Activated T-cell treated with anti-CD3 and anti-CD28 coated beads, Interleukin-2, amount 50 U/mL, for 24 hours (primary cell): Measurements from ENCODE around the gene INIP.
A peak's percentile ranks its signal among the peaks of the same experiment; 100 is the strongest.
"Not testable (repeated sequence)": the region's sequence is repeated elsewhere in the genome, so short reads cannot be mapped to it uniquely, and the experiment has no call there.

Source experiments
- DNase-seq: peaks from one replicate; pipeline ENCODE4 v3.0.0-alpha.2; 2020
- H3K27ac Mint-ChIP-seq: 2 replicates; pipeline ENCODE4 v1.8.0; 2020; ENCODE audit warnings: mild to moderate bottlenecking, mixed read lengths
- H3K27me3 Mint-ChIP-seq: 2 replicates; pipeline ENCODE4 v1.8.0; 2020; ENCODE audit warnings: mixed read lengths
- H3K36me3 Mint-ChIP-seq: 2 replicates; pipeline ENCODE4 v1.8.0; 2020; ENCODE audit warnings: low read depth, mixed read lengths
- H3K4me1 Mint-ChIP-seq: 2 replicates; pipeline ENCODE4 v1.8.0; 2020; ENCODE audit warnings: low read depth, mixed read lengths
- H3K4me3 Mint-ChIP-seq: 2 replicates; pipeline ENCODE4 v1.8.0; 2020; ENCODE audit warnings: mild to moderate bottlenecking, moderate library complexity, mixed read lengths
- H3K9me3 Mint-ChIP-seq: 2 replicates; pipeline ENCODE4 v1.8.0; 2020; ENCODE audit warnings: mixed read lengths

INIP gene

GRCh38 chr9:112752334-112753125, 34.6 kb upstream of the INIP start:
- Mint-ChIP-seq H3K4me3 (peak overlapping the region; percentile 77), H3K4me1 (peaks cover 81% of the 10 kb centered on the region), H3K27ac (peak overlapping the region; percentile 55), H3K27me3 (no peaks in the 10 kb centered on the region), H3K36me3 (peaks cover 2% of the 10 kb centered on the region), H3K9me3 (no peaks in the 10 kb centered on the region)
- no peak for DNase-seq

- H3K36me3 Mint-ChIP-seq, result peaks cover 2% of the 10 kb centered on the region
- H3K9me3 Mint-ChIP-seq, result no peaks in the 10 kb centered on the region
- no peaks in the 10 kb centered on the region for H3K27me3 Mint-ChIP-seq
- peak overlapping the region; percentile 77 for H3K4me3 Mint-ChIP-seq
- DNase-seq, result peak; percentile 59
- peak overlapping the region; percentile 70 for H3K27ac Mint-ChIP-seq
- peaks cover 81% of the 10 kb centered on the region for H3K4me1 Mint-ChIP-seq
Measured at GRCh38 chr9:112751056-112751795, 33.3 kb upstream of the INIP start.

GRCh38 chr9:112750764-112751055, 32.8 kb upstream of the INIP start:
- Mint-ChIP-seq H3K4me1 (peaks cover 77% of the 10 kb centered on the region), H3K27me3 (no peaks in the 10 kb centered on the region), H3K27ac (no peak overlapping the region), H3K9me3 (no peaks in the 10 kb centered on the region), H3K36me3 (peaks cover 2% of the 10 kb centered on the region), H3K4me3 (no peak overlapping the region)
- DNase-seq, result no peak

- peak; percentile 83 for DNase-seq
- Mint-ChIP-seq H3K4me1 (peaks cover 72% of the 10 kb centered on the region), H3K27me3 (no peaks in the 10 kb centered on the region), H3K27ac (peak within 1 kb of the TSS; percentile 92), H3K9me3 (no peaks in the 10 kb centered on the region), H3K36me3 (peaks cover 2% of the 10 kb centered on the region), H3K4me3 (peak within 1 kb of the TSS; percentile 81)
Measured at GRCh38 chr9:112750016-112750763, 32.3 kb upstream of the INIP start, which contains the start of gene SNX30. TSS of gene SNX30 (plus strand) at chr9:112750760. CDS start at chr9:112751002, 242 bp downstream.

GRCh38 chr9:112747094-112747493, 29.2 kb upstream of the INIP start:
- Mint-ChIP-seq H3K36me3 (peaks cover 2% of the 10 kb centered on the region), H3K4me1 (peaks cover 50% of the 10 kb centered on the region), H3K27ac (no peak overlapping the region), H3K27me3 (no peaks in the 10 kb centered on the region), H3K4me3 (no peak overlapping the region), H3K9me3 (no peaks in the 10 kb centered on the region)
- no peak for DNase-seq

- Mint-ChIP-seq H3K4me3 (no peak overlapping the region), H3K4me1 (peaks cover 39% of the 10 kb centered on the region)
- DNase-seq, result no peak
Measured at GRCh38 chr9:112744177-112744576, 26.3 kb upstream of the INIP start.

GRCh38 chr9:112743216-112743836, 25.4 kb upstream of the INIP start:
- H3K27me3 Mint-ChIP-seq, result no peaks in the 10 kb centered on the region
- DNase-seq, result no peak
- H3K27ac Mint-ChIP-seq, result no peak overlapping the region
- H3K9me3 Mint-ChIP-seq, result no peaks in the 10 kb centered on the region
- H3K4me3 Mint-ChIP-seq, result no peak overlapping the region
- peaks cover 33% of the 10 kb centered on the region for H3K4me1 Mint-ChIP-seq
- H3K36me3 Mint-ChIP-seq, result no peaks in the 10 kb centered on the region

More at GRCh38 chr9:112744177-112744576, 26.3 kb upstream of the INIP start:
- Mint-ChIP-seq H3K9me3 (no peaks in the 10 kb centered on the region), H3K27me3 (no peaks in the 10 kb centered on the region), H3K36me3 (no peaks in the 10 kb centered on the region), H3K27ac (no peak overlapping the region)

- no peak for DNase-seq
- Mint-ChIP-seq H3K27me3 (no peaks in the 10 kb centered on the region), H3K4me1 (peaks cover 2% of the 10 kb centered on the region), H3K27ac (no peak overlapping the region), H3K36me3 (no peaks in the 10 kb centered on the region), H3K9me3 (no peaks in the 10 kb centered on the region), H3K4me3 (no peak overlapping the region)
Measured at GRCh38 chr9:112734892-112735291, 17.0 kb upstream of the INIP start.

GRCh38 chr9:112731971-112732370, 14.1 kb upstream of the INIP start:
- H3K27me3 Mint-ChIP-seq, result no peaks in the 10 kb centered on the region
- H3K27ac Mint-ChIP-seq, result no peak overlapping the region
- no peak overlapping the region for H3K4me3 Mint-ChIP-seq
- no peaks in the 10 kb centered on the region for H3K36me3 Mint-ChIP-seq
- no peak for DNase-seq
- H3K4me1 Mint-ChIP-seq, result peaks cover 2% of the 10 kb centered on the region
- H3K9me3 Mint-ChIP-seq, result no peaks in the 10 kb centered on the region

- H3K36me3 Mint-ChIP-seq, result no peaks in the 10 kb centered on the region
- H3K4me3 Mint-ChIP-seq, result no peak overlapping the region
- no peaks in the 10 kb centered on the region for H3K9me3 Mint-ChIP-seq
- H3K4me1 Mint-ChIP-seq, result no peaks in the 10 kb centered on the region
- no peak for DNase-seq
- H3K27ac Mint-ChIP-seq, result no peak overlapping the region
- no peaks in the 10 kb centered on the region for H3K27me3 Mint-ChIP-seq
Measured at GRCh38 chr9:112728401-112728800, 10.5 kb upstream of the INIP start.

- no peaks in the 10 kb centered on the region for H3K27me3 Mint-ChIP-seq
- H3K9me3 Mint-ChIP-seq, result no peaks in the 10 kb centered on the region
- no peak overlapping the region for H3K4me3 Mint-ChIP-seq
- H3K27ac Mint-ChIP-seq, result no peak overlapping the region
- DNase-seq, result no peak
- H3K4me1 Mint-ChIP-seq, result no peaks in the 10 kb centered on the region
- H3K36me3 Mint-ChIP-seq, result no peaks in the 10 kb centered on the region
Measured at GRCh38 chr9:112726428-112726827, 8.5 kb upstream of the INIP start.

GRCh38 chr9:112725961-112726360, 8.0 kb upstream of the INIP start:
- H3K27ac Mint-ChIP-seq, result no peak overlapping the region
- no peaks in the 10 kb centered on the region for H3K4me1 Mint-ChIP-seq
- H3K9me3 Mint-ChIP-seq, result no peaks in the 10 kb centered on the region
- DNase-seq, result no peak
- no peaks in the 10 kb centered on the region for H3K36me3 Mint-ChIP-seq
- H3K27me3 Mint-ChIP-seq, result no peaks in the 10 kb centered on the region
- no peak overlapping the region for H3K4me3 Mint-ChIP-seq

GRCh38 chr9:112722749-112723148, 4.8 kb upstream of the INIP start:
- H3K4me1 Mint-ChIP-seq, result peaks cover 19% of the 10 kb centered on the region
- H3K9me3 Mint-ChIP-seq, H3K27ac Mint-ChIP-seq, DNase-seq, H3K36me3 Mint-ChIP-seq, H3K27me3 Mint-ChIP-seq, H3K4me3 Mint-ChIP-seq: not testable (repeated sequence)

GRCh38 chr9:112720113-112720780, 2.3 kb upstream of the INIP start:
- Mint-ChIP-seq H3K27me3 (no peaks in the 10 kb centered on the region), H3K4me1 (peaks cover 31% of the 10 kb centered on the region), H3K4me3 (no peak overlapping the region), H3K9me3 (no peaks in the 10 kb centered on the region), H3K27ac (no peak overlapping the region), H3K36me3 (peaks cover 11% of the 10 kb centered on the region)
- DNase-seq, result no peak
